K562 (cell line): ENCODE measurements around the gene OSBPL3. TPM values are rescaled to one million over a fixed set of nuclear protein-coding genes. Genes with fewer than 3 reads are reported as not detected.

Source experiments
- ATAC-seq: fragments of 200-7000 bp; cut with Tn5 transposase; 3 replicates; pipeline ENCODE4 v1.9.1; 2020; ENCODE audit warnings: moderate library complexity
- BruUV-seq: library from RNA; stranded (reverse); fragments of 400-500 nt; replicated peaks from 2 replicates; lab custom pipeline; 2021; lab: Mats Ljungman, UMichigan
- CTCF ChIA-PET: fragments of 300-600 bp; formaldehyde crosslinking; extraction: SDS; loops from one replicate; lab custom pipeline; 2021; ENCODE audit warnings: low intra/inter-chr PET ratio; lab: Yijun Ruan, JAX
- POLR2A ChIA-PET: fragments of 300-600, 350-650 bp; sonication (Branson Sonifier 250); formaldehyde crosslinking; extraction: SDS; loops from one replicate; lab custom pipeline; 2021; ENCODE audit warnings: antibody characterized with exemption, inconsistent platforms; lab: Yijun Ruan, JAX
- DNase-seq, 4 experiments: peaks; one replicate each; pipeline versions ENCODE4 v3.0.0 to v3.0.0-alpha.2; 2011 to 2018; ENCODE audit warnings: low spot score in 3 of 4, mixed read lengths in 3 of 4; ENCODE audit errors: extremely low read depth in 1 of 4
- FAIRE-seq: peaks from 2 replicates; lab custom pipeline; 2011; peaks lifted over from hg19 to GRCh38; lab: Jason Lieb, UNC
- H2AFZ ChIP-seq: 2 replicates; pipeline ENCODE4 v1.6.0; 2011; ENCODE audit warnings: low read depth, low read length, control low read depth, inconsistent platforms
- H3K27ac ChIP-seq: fragments of 200-600 bp; 3 replicates; pipeline ENCODE4 v1.8.0; 2011; ENCODE audit warnings: low read depth, mild to moderate bottlenecking, control low read depth, inconsistent platforms, low read length, moderate library complexity, mixed read lengths; ENCODE audit errors: extremely low read depth
- H3K27me3 ChIP-seq, 2 experiments: fragments of 300-600 bp in 1 of 2; 2 replicates in 1 of 2; 3 replicates in 1 of 2; pipeline versions ENCODE4 v1.6.0 to v1.8.0; 2011; ENCODE audit warnings: inconsistent platforms in 2 of 2, low read length in 2 of 2, mild to moderate bottlenecking in 1 of 2, mixed read lengths in 1 of 2, moderate library complexity in 1 of 2; ENCODE audit not compliant: control insufficient read depth in 2 of 2, insufficient read depth in 2 of 2
- H3K36me3 ChIP-seq: fragments of 300-600 bp; 3 replicates; pipeline ENCODE4 v1.8.0; 2011; ENCODE audit warnings: mild to moderate bottlenecking, low read length, inconsistent platforms; ENCODE audit not compliant: control insufficient read depth, insufficient read depth
- H3K4me1 ChIP-seq, 2 experiments: fragments of 200-600 bp in 1 of 2; replicated peaks in 1 of 2; 2 replicates in 1 of 2; 3 replicates in 1 of 2; pipeline versions ENCODE4 v1.5.1 to v1.8.0; 2011; ENCODE audit warnings: inconsistent platforms in 2 of 2, low read length in 2 of 2, mild to moderate bottlenecking in 1 of 2, mixed read lengths in 1 of 2, moderate library complexity in 1 of 2; ENCODE audit not compliant: control insufficient read depth in 2 of 2, insufficient read depth in 2 of 2
- H3K4me2 ChIP-seq: 2 replicates; pipeline ENCODE4 v1.6.1; 2011; ENCODE audit warnings: low read length, control low read depth, inconsistent platforms, mixed read lengths; ENCODE audit not compliant: insufficient read depth
- H3K4me3 ChIP-seq: fragments of 200-600 bp; sonication (generic), shearing (Covaris generic); 2 replicates; pipeline ENCODE4 v1.5.1; 2016; ENCODE audit warnings: control low read depth, inconsistent platforms
- H3K79me2 ChIP-seq: fragments of 200-600 bp; 3 replicates; pipeline ENCODE4 v1.8.0; 2011; ENCODE audit warnings: low read length, inconsistent platforms; ENCODE audit not compliant: control insufficient read depth, insufficient read depth
- H3K9ac ChIP-seq, 2 experiments: 2 replicates each; pipeline versions ENCODE4 v1.6.0 to v1.6.1; 2011; ENCODE audit warnings: low read depth in 2 of 2, low read length in 2 of 2, control low read depth in 1 of 2, inconsistent platforms in 1 of 2, mild to moderate bottlenecking in 1 of 2, mixed read lengths in 1 of 2; ENCODE audit not compliant: insufficient read depth in 1 of 2
- H3K9me1 ChIP-seq: one replicate; pipeline ENCODE4 v1.6.0; 2011; ENCODE audit warnings: inconsistent platforms, mild to moderate bottlenecking, low read length, moderate library complexity; ENCODE audit not compliant: control insufficient read depth, insufficient read depth
- H3K9me3 ChIP-seq: replicated peaks from 2 replicates; pipeline ENCODE4 v1.5.1; 2011; ENCODE audit warnings: low read depth, low read length, inconsistent platforms; ENCODE audit not compliant: control insufficient read depth, insufficient read depth
- H4K20me1 ChIP-seq: replicated peaks from 2 replicates; pipeline ENCODE4 v1.6.1; 2011; ENCODE audit warnings: low read length, inconsistent platforms, mixed read lengths; ENCODE audit not compliant: control insufficient read depth, insufficient read depth
- L3MBTL2 ChIP-seq: fragments of 450-650 bp; IDR thresholded peaks from 2 replicates; pipeline ENCODE4 v1.6.1; 2016; ENCODE audit warnings: mild to moderate bottlenecking, moderate library complexity
- MGA ChIP-seq: fragments of 450-650 bp; IDR thresholded peaks from 2 replicates; pipeline ENCODE4 v1.6.1; 2016; ENCODE audit warnings: mild to moderate bottlenecking, moderate library complexity
- NFRKB ChIP-seq: fragments of 450-650 bp; IDR thresholded peaks from 2 replicates; pipeline ENCODE4 v1.6.1; 2016; ENCODE audit warnings: low read depth
- NR2C1 ChIP-seq, 2 experiments: fragments of 450-650 bp; IDR thresholded peaks; 2 replicates each; pipeline ENCODE4 v1.6.1; 2017; ENCODE audit warnings: mild to moderate bottlenecking in 2 of 2, antibody characterized with exemption in 1 of 2, inconsistent platforms in 1 of 2, missing compliant biosample characterization in 1 of 2, missing genetic modification characterization in 1 of 2
- UBTF ChIP-seq, 2 experiments: IDR thresholded peaks; 2 replicates each; pipeline ENCODE4 v1.6.1; 2012; ENCODE audit warnings: improper control_type of control experiment in 2 of 2, low read depth in 2 of 2, low read length in 2 of 2, borderline replicate concordance in 1 of 2
- WGBS: fragments of 100-300 bp; shearing (Covaris generic); methylation state at CpG from one replicate; pipeline ENCODE4 v1.1.6; 2016; ENCODE audit warnings: low coverage, mixed read lengths; ENCODE audit not compliant: insufficient coverage; ENCODE audit errors: missing lambda C conversion rate; 5-methylcytosine and 5-hydroxymethylcytosine counted together
- in situ Hi-C: fragments of 300-500 bp; cut with MboI; formaldehyde crosslinking; loops from 4 replicates; pipeline ENCODE4 v1.15.0; 2018; ENCODE audit warnings: inconsistent platforms, mixed read lengths
- intact Hi-C: fragments of 100-400 bp; cut with micrococcal nuclease; formaldehyde crosslinking; loops from 2 replicates; pipeline ENCODE4 v1.14.2; 2022
- polyA plus RNA-seq, 8 experiments: library from polyadenylated mRNA; depleted of rRNA in 4 of 8; stranded (reverse) in 5 of 8; unstranded in 3 of 8; fragments of >200 nt; fragmentation: Nextera tagmentation in 2 of 8; fragmentation: Illumina TruSeq in 1 of 8; extraction: Ambion mirVana in 2 of 8; extraction: Trizol in 1 of 8; gene quantifications; 2 replicates each; pipeline versions ENCODE4 v1.2.1 to v1.2.3, GENCODE V29; 2011 to 2014; ENCODE audit warnings: inconsistent platforms in 1 of 8, missing spikeins in 1 of 8
- total RNA-seq, 7 experiments: library from RNA; depleted of rRNA in 6 of 7; stranded (reverse); fragments of >200 nt in 6 of 7; fragmentation: Illumina TruSeq in 2 of 7; extraction: Trizol in 2 of 7; gene quantifications; 2 replicates each; pipeline versions ENCODE4 v1.2.1 to v1.2.3, GENCODE V29; 2011 to 2021; ENCODE audit warnings: low replicate concordance in 1 of 7

Gene OSBPL3
- total and polyA plus RNA-seq, 9 of the 15 experiments (the other 6 are each of a cell fraction or from before 2014, with no cell fraction given), result 4.8 to 37.2 (median 26.5) TPM

- H3K9me1 ChIP-seq, result peaks cover 5% of the 10 kb centered on the region
- H3K4me3 ChIP-seq, result no peak overlapping the region
- no peaks in the 10 kb centered on the region for H3K9me3 ChIP-seq
- POLR2A ChIA-PET, result interaction anchor here (0.7 to 2.2 kb wide), 4 partner anchors 10 to 12 kb away, joined by 4 to 9 read pairs (median 4); no protein-coding TSS in a partner anchor
- no TSS peak for BruUV-seq
- H2AFZ ChIP-seq, result peak overlapping the region; percentile 22
- FAIRE-seq (no peak), DNase-seq (peak in 3 of 4 experiments; percentile 29 to 65 (median 33)), ATAC-seq (peak; percentile 29)
- in situ Hi-C loops (no loop called here), intact Hi-C loops (no loop called here)
- CTCF ChIA-PET, result no interaction called here
- peaks cover 95% of the 10 kb centered on the region for H3K79me2 ChIP-seq
- no peaks in the 10 kb centered on the region for H3K27me3 ChIP-seq
- no peaks in the 10 kb centered on the region for H4K20me1 ChIP-seq
- 31% methylated on average over 8 of the region's 8 CpGs for WGBS
- H3K9ac ChIP-seq, result peak overlapping the region; percentile 12 to 41; a peak in 2 of 4 replicates
- H3K36me3 ChIP-seq, result peaks cover 2% of the 10 kb centered on the region; the same call in 1 of the 3 replicates
- H3K4me2 ChIP-seq, result peak overlapping the region; percentile 66
- H3K4me1 ChIP-seq, result peaks cover 32 to 75% of the 10 kb centered on the region in 2 experiments
- H3K27ac ChIP-seq, result peak overlapping the region; percentile 33
- TF ChIP-seq L3MBTL2, result peak; percentile 57
- TF ChIP-seq UBTF (IDR thresholded peaks at IDR 0.05; ENCODE audit: borderline replicate concordance in 1 of 2, low read depth in 2 of 2, low read length in 2 of 2), result 0 out of 4 replicates have a peak, but pooled peaks of 1 of the 2 experiments have one; percentile 29
- TF ChIP-seq MGA, result peak; percentile 39; the same call in 1 of the 2 replicates
- no peak for TF ChIP-seq NR2C1 (IDR thresholded peaks at IDR 0.05)
- TF ChIP-seq NR2C1 (tag; IDR thresholded peaks at IDR 0.05), result no peak
- no peak for TF ChIP-seq NFRKB
Measured at GRCh38 chr7:24912874-24913514, 67.0 kb downstream of the OSBPL3 start.
